GM21526 (cell line): ENCODE results near the gene COL2A1.

Experiments used
- ATAC-seq: cut with Tn5 transposase; IDR thresholded peaks from one replicate; pipeline ENCODE4 v1.9.1; 2021; ENCODE audit warnings: moderate library complexity; ENCODE audit not compliant: unreplicated experiment, low FRiP score

Gene COL2A1

DNA sequence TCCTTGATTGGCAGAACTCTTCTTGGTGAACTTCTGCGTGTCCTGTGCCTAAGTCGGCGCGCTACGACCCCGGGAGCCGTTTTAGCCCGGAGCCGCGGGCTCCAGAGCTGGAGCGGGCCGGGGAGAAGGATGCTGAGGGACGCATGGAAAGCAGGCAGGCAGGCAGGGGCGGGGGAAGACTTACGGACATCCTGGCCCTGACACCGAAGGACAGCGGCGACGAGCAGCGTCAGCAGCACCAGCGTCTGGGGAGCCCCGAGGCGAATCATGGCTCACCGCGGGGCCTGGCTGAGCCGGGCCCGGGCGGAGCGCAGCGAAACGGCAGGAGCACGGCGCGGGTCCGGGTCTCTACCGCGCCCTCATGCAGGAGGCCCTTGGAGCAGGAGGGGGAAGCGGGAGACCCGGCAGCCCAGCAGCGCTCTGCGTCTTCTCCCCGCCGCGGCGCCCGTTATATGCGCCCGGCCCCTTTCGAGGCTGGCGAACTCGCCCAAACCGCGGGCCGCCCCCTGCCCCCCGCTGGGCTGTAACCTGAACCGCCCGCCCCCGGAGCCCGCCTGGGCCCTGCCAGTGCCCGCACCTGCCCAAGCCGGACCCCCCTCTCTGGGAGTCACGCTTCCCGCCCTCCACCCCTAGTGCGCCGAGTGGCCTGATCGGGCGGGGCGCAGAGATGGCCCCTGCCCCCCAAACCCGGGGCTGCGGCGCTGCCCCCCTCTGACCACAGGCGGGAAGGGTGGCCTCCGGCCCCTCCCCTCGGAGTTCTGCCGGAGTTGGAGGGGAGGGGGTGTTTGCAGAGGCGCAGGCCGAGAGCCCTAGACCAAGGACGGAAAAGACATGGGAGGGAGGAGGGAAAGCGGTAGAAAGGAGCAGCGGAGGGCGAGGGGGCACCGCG lies at the start of gene COL2A1:
Gene COL2A1 (minus strand): TSS at position 424 of the 889 bp plus-strand sequence. CDS start 155 bp downstream, at position 269.
- no peak for ATAC-seq

DNA sequence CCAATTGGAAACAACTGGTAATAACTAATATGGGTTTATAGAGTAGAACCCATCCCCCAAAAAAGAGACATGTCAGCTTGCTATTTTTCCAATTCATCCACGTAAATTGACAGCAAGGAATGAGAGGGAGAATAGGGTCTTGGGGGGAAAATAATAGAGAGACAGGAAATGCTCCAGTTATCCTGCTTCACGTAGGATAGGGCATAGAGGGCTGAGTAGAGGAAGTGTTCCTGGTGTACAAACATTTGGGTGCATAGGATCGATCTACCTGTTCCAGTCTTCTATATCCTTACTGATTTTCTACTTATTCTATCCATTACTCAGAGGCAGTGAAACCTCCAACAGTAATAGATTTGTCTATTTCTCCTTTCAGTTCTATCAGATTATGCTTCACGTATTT lies 49.6 kb upstream of the COL2A1 start:
- no peak for ATAC-seq

DNA sequence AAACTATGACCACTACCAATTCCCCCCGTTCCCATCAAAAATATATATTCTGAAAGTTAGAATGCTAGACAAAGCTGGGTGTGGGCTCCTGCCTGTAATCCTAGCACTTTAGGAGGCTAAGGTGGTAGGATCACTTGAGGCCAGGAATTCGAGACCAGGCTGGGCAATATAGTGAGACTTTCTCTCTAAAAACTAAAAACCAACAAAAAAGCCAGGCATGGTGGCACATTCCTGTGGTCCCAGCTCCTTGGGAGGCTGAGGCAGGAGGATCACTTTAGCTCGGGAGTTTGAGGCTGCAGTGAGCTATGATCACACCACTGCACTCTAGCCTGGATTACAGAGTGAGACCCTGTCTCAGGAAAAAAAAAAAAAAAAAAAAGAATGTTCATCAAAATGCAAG lies 48.8 kb upstream of the COL2A1 start:
- ATAC-seq: no peak

- no peak for ATAC-seq
These were observed 47.4 kb upstream of the COL2A1 start for GRCh38 chr12:48051681-48052080.

DNA sequence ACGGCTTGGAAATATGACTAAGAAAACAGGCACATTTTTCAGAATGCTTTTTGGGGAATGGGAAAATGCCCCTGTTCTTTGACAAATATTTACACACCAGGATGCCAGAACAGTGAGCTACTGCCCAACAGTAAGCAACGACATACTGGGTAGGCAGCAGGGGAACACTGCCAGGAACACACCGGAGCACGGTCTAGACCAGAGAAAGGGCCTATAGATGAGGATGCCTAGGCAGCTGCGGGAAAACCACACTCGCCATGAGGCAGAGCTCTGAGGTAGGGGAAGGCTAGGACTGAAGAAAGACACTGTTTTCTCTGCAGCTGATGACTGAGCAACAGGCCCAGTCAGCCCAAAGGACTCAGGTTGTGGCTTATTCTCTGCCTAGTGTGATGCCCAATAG lies 45.9 kb upstream of the COL2A1 start:
- ATAC-seq: no peak

DNA sequence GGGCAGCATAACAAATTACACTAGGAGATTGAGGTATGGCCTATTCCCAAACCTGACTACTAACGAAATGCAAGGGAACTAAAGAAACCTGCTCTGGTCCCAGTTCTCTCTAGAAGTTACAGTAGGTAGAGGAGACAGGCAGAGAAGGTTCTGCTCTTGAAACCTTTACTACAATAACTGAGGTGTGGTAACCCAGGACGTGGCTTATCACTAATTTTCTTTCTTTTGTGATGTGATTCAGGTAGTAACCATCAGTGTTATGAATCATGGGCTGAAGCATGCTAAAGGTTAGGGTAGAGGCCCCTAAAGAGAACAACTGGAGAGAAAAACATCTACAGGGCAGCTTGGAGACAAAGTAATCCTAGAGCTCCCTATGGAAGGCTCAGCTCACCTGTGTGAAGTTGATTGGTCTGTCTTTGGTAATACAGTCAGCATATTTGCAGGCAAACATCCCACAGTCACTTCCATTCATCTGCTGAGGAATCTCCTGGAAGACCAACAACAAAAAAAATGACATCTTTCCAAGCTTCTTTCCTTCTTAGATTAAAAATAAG lies 41.8 kb upstream of the COL2A1 start:
- ATAC-seq: no peak

- ATAC-seq: no peak
These were observed 41.0 kb upstream of the COL2A1 start for GRCh38 chr12:48045061-48045846.

- no peak for ATAC-seq
These were observed 40.1 kb upstream of the COL2A1 start for GRCh38 chr12:48044396-48044795.

DNA sequence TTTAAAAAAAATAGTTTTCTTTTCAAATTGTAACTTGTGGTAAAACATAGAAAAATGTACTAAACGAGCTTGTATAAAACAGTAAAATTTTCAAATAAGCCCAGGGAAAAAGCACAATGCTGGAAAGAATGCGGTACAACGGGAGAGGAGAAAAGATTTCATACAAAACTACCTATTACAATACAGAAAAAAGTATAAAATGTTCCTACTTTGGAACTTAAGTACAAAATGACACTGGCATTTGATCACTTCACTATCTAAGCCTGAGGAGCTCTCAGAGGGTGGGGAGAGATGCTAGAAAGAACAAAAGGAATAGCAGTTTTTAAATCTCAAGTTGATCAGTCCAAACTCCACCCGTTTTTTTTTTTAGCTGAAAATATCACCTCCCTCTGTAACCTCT lies 39.5 kb upstream of the COL2A1 start:
- no peak for ATAC-seq

DNA sequence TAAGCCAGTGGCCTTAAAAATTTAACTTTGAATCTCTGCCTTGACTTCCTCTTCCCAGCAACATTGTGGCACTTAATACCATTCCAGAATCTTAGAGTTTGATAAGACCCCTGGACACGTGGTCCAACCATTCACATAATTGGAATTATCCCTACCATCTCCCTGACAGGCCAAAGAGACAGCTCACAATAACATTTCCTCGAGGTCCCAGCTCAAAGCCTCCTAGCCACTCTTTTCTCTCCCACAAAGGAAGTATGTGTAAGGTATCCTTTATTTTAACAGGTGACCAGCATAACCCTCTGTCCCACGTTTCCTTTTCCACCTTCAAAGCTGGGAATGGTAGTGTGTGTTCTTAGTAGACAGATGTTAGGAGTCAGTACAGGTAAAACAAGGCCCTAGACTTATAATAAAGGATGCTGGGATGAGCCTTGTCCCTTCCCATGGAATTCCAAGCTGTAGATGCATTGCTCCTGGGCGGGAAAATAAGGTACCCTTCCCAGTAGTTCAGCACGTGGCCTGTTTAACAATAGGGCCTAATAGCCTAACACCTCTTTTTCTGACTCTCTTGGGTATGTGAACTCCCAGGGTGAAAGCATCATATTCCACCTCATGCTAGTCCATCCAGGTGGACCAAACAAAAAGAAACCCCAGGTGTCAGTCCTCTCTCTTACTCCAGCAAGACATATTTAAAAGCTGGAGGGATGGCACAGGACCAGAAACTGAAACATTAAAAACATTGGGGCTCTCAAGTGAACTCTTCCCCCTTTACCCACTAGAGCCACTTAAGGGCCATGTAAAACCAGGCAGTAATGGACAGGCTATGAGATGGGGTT lies 37.5 kb upstream of the COL2A1 start:
- ATAC-seq: no peak

- ATAC-seq: no peak
These were observed 36.1 kb upstream of the COL2A1 start for GRCh38 chr12:48040354-48040753.

DNA sequence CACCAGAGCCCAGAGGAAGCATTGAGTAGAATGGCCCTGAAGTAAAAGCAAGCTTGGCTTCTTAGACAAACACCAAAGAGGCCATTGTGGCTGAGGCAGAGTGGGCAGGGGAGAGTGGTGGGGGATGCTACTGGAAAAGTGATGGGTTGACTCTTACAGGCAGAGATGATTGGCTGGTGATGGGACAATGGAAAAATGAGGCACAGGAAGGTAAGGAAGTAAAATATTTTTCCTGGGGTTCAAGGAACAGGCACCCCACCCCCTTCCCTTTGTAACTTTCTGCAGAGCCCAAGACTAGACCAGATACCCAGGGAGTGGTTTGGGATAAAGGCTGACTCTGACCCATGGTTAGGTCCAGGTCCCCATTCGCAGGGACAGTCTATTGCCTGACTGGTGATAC lies 34.9 kb upstream of the COL2A1 start:
- no peak for ATAC-seq

- ATAC-seq: no peak
These were observed 33.8 kb upstream of the COL2A1 start for GRCh38 chr12:48038085-48038484.

DNA sequence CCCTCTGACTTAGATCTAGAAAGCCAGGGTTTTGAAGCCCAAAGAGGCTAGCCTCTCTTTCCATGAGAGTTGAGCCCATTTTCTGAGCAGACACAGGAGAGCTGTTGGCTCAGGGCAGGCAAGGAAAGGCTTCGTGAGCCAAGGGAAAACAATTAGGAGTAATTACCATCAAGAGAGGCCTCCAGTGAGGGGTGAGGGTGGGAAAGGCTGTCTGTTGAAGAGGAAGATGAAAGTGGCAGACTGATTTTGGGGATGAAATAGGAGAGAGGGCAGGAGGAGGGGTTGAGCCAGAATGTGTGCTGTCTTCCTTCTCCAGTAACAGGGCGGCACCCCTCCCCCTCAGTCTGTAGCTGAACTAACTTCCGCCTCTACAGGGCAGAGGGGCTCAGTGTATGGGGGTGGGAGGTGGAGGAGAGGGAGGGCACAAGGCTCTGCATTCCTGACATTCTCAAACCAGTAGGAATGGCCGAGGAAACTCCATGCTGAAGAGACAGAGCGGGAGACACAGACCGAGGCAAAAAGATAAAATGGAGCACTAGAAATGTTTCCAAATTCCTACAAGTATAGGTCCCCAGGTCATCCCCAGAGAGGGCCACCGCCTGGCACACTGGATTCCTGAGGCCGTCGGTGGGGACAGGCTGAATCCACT lies 33.1 kb upstream of the COL2A1 start:
- no peak for ATAC-seq

DNA sequence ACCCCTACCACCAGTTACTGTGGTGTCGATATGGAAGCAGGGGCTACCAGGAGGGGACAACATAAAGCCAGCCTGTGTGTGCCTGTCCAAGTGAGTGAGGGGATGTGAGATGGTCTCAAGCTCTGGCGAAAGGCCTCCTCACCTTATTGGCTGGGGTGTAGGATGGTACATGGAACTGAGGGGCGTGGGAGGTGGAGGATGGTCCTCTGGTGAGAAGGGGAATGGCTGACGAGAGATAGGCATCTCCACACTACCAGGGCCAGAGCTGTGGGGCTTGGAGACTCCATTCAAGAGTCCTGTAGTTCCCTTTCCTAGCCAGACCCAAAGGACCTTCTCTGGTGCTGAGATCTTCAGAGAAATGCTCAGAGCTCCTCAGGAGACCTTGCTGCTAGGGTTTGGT lies 32.5 kb upstream of the COL2A1 start:
- no peak for ATAC-seq

GRCh38 chr12:48034835-48035805 lies 30.8 kb upstream of the COL2A1 start:
- no peak for ATAC-seq

DNA sequence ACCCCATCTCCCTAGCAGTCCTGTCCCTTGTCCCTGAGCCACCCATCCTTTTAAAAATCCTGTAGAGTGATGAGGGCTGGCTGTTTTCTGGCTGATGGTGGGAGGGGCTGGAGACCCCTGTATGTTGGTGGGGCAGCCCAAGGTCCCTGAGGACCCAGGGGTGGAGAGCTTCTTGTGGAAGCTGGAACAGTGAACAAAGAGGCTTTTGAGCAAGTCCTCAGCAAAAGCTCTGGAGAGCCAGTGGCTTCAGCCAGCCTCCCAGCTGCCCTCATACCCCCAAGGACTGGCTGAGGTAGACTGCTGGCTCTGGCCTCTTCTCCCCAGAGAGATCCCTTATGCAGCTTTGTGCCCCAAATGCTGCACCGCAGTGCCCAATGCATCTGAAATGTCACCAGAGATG lies 29.2 kb upstream of the COL2A1 start:
- ATAC-seq: no peak

GRCh38 chr12:48032597-48032996 lies 28.3 kb upstream of the COL2A1 start:
- ATAC-seq: no peak
